Panc1 (cell line): ENCODE data around the gene SNAP47. TPM values are rescaled to one million over a fixed set of nuclear protein-coding genes. Genes with fewer than 3 reads are reported as not detected.

Experiments used
- ATAC-seq: fragments of 200-7000 bp; cut with Tn5 transposase; 2 replicates; pipeline ENCODE4 v1.9.1; 2020; ENCODE audit warnings: mild to moderate bottlenecking, moderate library complexity
- BruUV-seq: library from RNA; stranded (reverse); fragments of 400-500 nt; replicated peaks from 2 replicates; lab custom pipeline; 2021; lab: Mats Ljungman, UMichigan
- CTCF ChIA-PET: fragments of 300-600 bp; sonication (Branson Sonifier 250); formaldehyde crosslinking; loops from one replicate; lab custom pipeline; 2022; ENCODE audit warnings: antibody characterized with exemption; lab: Charles Lee
- POLR2A ChIA-PET: fragments of 300-600 bp; sonication (Branson Sonifier 250); formaldehyde crosslinking; loops from one replicate; lab custom pipeline; 2022; ENCODE audit warnings: antibody characterized with exemption; lab: Charles Lee
- DNase-seq: peaks from one replicate; pipeline ENCODE4 v3.0.0-alpha.2; 2010; ENCODE audit warnings: low read depth, low spot score
- H3K27ac ChIP-seq: 2 replicates; pipeline ENCODE4 v1.5.1; 2011; ENCODE audit warnings: mild to moderate bottlenecking, low read length, inconsistent platforms
- H3K27me3 ChIP-seq: fragments of 200-500 bp; sonication (Bioruptor generic); 2 replicates; pipeline ENCODE4 v1.6.0; 2014; ENCODE audit warnings: low read length, inconsistent platforms; ENCODE audit not compliant: control insufficient read depth, insufficient read depth
- H3K36me3 ChIP-seq: fragments of 200-500 bp; sonication (Bioruptor generic); 2 replicates; pipeline ENCODE4 v1.5.1; 2014; ENCODE audit warnings: inconsistent platforms, mild to moderate bottlenecking, low read length, moderate library complexity; ENCODE audit not compliant: control insufficient read depth, insufficient read depth
- H3K4me1 ChIP-seq: 2 replicates; pipeline ENCODE4 v1.5.1; 2011; ENCODE audit warnings: inconsistent platforms, mild to moderate bottlenecking, low read length, moderate library complexity; ENCODE audit not compliant: control insufficient read depth, insufficient read depth
- H3K4me3 ChIP-seq, 2 experiments: 2 replicates each; pipeline ENCODE4 v1.5.1; 2011 to 2012; ENCODE audit warnings: low read depth in 2 of 2, low read length in 2 of 2, mild to moderate bottlenecking in 2 of 2, inconsistent platforms in 1 of 2, moderate library complexity in 1 of 2
- H3K9me3 ChIP-seq: fragments of 200-500 bp; sonication (Bioruptor generic); 2 replicates; pipeline ENCODE4 v1.5.1; 2014; ENCODE audit warnings: low read depth, mild to moderate bottlenecking, inconsistent platforms, low read length, moderate library complexity; ENCODE audit not compliant: control insufficient read depth, insufficient read depth
- CTCF ChIP-seq: fragments of 450-650 bp; IDR thresholded peaks from 2 replicates; pipeline ENCODE4 v1.5.1; 2017; ENCODE audit warnings: mild to moderate bottlenecking
- POLR2AphosphoS5 ChIP-seq: IDR thresholded peaks from 2 replicates; pipeline ENCODE4 v1.6.1; 2012; ENCODE audit warnings: mild to moderate bottlenecking, low read depth, low read length, moderate library complexity
- REST ChIP-seq, 2 experiments: IDR thresholded peaks; 2 replicates each; pipeline ENCODE4 v1.6.1; 2011 to 2012; ENCODE audit warnings: low read depth in 2 of 2, control low read depth in 1 of 2, low read length in 1 of 2, mild to moderate bottlenecking in 1 of 2, moderate library complexity in 1 of 2; ENCODE audit not compliant: insufficient read depth in 1 of 2
- SIN3A ChIP-seq: IDR thresholded peaks from 2 replicates; pipeline ENCODE4 v1.6.1; 2012; ENCODE audit warnings: low read depth, mild to moderate bottlenecking, low read length, moderate library complexity, borderline replicate concordance; ENCODE audit not compliant: insufficient read depth
- TCF7L2 ChIP-seq: IDR thresholded peaks from 2 replicates; pipeline ENCODE4 v1.6.1; 2011; ENCODE audit warnings: mild to moderate bottlenecking, low read depth, low read length, inconsistent platforms
- in situ Hi-C: cut with HindIII; loops from 2 replicates; pipeline ENCODE4 v1.10.0; 2016; ENCODE audit warnings: low sequenced_read_pairs, low pct_unique_long_range_greater_than_20kb
- intact Hi-C: fragments of 100-400 bp; cut with micrococcal nuclease; formaldehyde crosslinking; loops from one replicate; pipeline ENCODE4 v1.10.0; 2022; ENCODE audit not compliant: unreplicated experiment
- total RNA-seq: library from RNA; stranded (reverse); gene quantifications from one replicate; pipeline ENCODE4 v1.2.1, GENCODE V29; 2021; ENCODE audit not compliant: unreplicated experiment

The SNAP47 gene
- total RNA-seq, 1 experiment from 2014 or later = 55.6 TPM

GRCh38 chr1:227803933-227804332, 68.7 kb downstream of the SNAP47 start:
- no peak overlapping the region for H3K27ac ChIP-seq
- TF ChIP-seq REST (IDR thresholded peaks at IDR 0.05; ENCODE audit: insufficient read depth in 1 of 2, low read depth in 2 of 2, low read length in 1 of 2) = no peak
- no peak for TF ChIP-seq POLR2AphosphoS5
- ChIA-PET CTCF (no interaction called here), POLR2A (no interaction called here)
- peaks cover 3% of the 10 kb centered on the region; the same call in 1 of the 2 replicates for H3K9me3 ChIP-seq
- H3K4me3 ChIP-seq = no peak overlapping the region
- no peaks in the 10 kb centered on the region; the same call in 1 of the 2 replicates for H3K27me3 ChIP-seq
- no peaks in the 10 kb centered on the region for H3K4me1 ChIP-seq
- no peak for DNase-seq
- in situ Hi-C loops = no loop called here
- no peaks in the 10 kb centered on the region; the same call in 1 of the 2 replicates for H3K36me3 ChIP-seq
- intact Hi-C loops = no loop called here
- no peak for ATAC-seq
- no TSS peak for BruUV-seq

GRCh38 chr1:227805606-227806197, 70.5 kb downstream of the SNAP47 start:
- in situ Hi-C loops (no loop called here), intact Hi-C loops (no loop called here)
- ChIA-PET CTCF (interaction anchor here (0.7 kb wide), 1 partner anchor 153 kb away, joined by 9 read pairs; no protein-coding TSS in a partner anchor), POLR2A (no interaction called here)
- Histone ChIP-seq H3K9me3 (peaks cover 3% of the 10 kb centered on the region; the same call in 1 of the 2 replicates), H3K27ac (no peak overlapping the region), H3K27me3 (no peaks in the 10 kb centered on the region; the same call in 1 of the 2 replicates), H3K4me3 (no peak overlapping the region), H3K36me3 (no peaks in the 10 kb centered on the region; the same call in 1 of the 2 replicates), H3K4me1 (no peaks in the 10 kb centered on the region)
- no peak for TF ChIP-seq POLR2AphosphoS5
- no peak for TF ChIP-seq SIN3A
- no peak for TF ChIP-seq TCF7L2
- TF ChIP-seq CTCF = no peak; the same call in 1 of the 2 replicates
- no peak for TF ChIP-seq REST (IDR thresholded peaks at IDR 0.05; ENCODE audit: insufficient read depth in 1 of 2, low read depth in 2 of 2, low read length in 1 of 2)
- ATAC-seq (peak; percentile 90), DNase-seq (peak; percentile 79)
- BruUV-seq = no TSS peak
